Adrenal gland (tissue), 5 donors: ENCODE data around the gene RIPOR3.

Experiments used
- CTCF ChIP-seq, 6 experiments: fragments of 450-650 bp in 4 of 6; fragments of 200-600 bp in 2 of 6; sonication (generic) in 1 of 6; IDR thresholded peaks; 1 replicate in 5 of 6; 2 replicates in 1 of 6; pipeline versions ENCODE4 v1.5.1 to v1.8.0; 2016 to 2021; ENCODE audit warnings: antibody characterized with exemption in 6 of 6, mild to moderate bottlenecking in 2 of 6, moderate library complexity in 1 of 6
- POLR2A ChIP-seq, 2 donors: fragments of 450-650 bp; IDR thresholded peaks; one replicate each; pipeline ENCODE4 v1.6.1; 2017; ENCODE audit warnings: antibody characterized with exemption in 2 of 2, mild to moderate bottlenecking in 2 of 2, moderate library complexity in 1 of 2
- donor health status: DM: no; HTN: no; CAD: no.

GRCh38 chr20:50682947-50683530 is 8.3 kb downstream of the RIPOR3 start:
- TF ChIP-seq CTCF (IDR thresholded peaks at IDR 0.05) (no peak), POLR2A (IDR thresholded peaks at IDR 0.05) (no peak)
